WTC11 (cell line): ENCODE results near the gene ZDHHC11B. TPM values are rescaled to one million over a fixed set of nuclear protein-coding genes. Genes with fewer than 3 reads are reported as not detected.

Experiments
- ATAC-seq: fragments of 200-7000 bp; cut with Tn5 transposase; 2 replicates; pipeline ENCODE4 v1.10.0; 2021; ENCODE audit warnings: mild to moderate bottlenecking, moderate library complexity
- CTCF ChIA-PET: fragments of 300-600 bp; sonication (Branson Sonifier 250); formaldehyde crosslinking; loops from one replicate; lab custom pipeline; 2021; ENCODE audit warnings: antibody characterized with exemption; lab: Charles Lee
- POLR2A ChIA-PET: fragments of 350-600 bp; sonication (Branson Sonifier 250); formaldehyde crosslinking; loops from one replicate; lab custom pipeline; 2021; ENCODE audit warnings: antibody characterized with exemption; lab: Charles Lee
- DNase-seq: peaks from one replicate; pipeline ENCODE4 v3.0.0; 2021; ENCODE audit warnings: low spot score
- H3K27ac Mint-ChIP-seq: 2 replicates; pipeline ENCODE4 v1.8.0; 2021; ENCODE audit warnings: mixed read lengths
- H3K27me3 Mint-ChIP-seq: 2 replicates; pipeline ENCODE4 v1.8.0; 2021; ENCODE audit warnings: low read depth, mild to moderate bottlenecking, moderate library complexity, mixed read lengths
- H3K36me3 Mint-ChIP-seq: 2 replicates; pipeline ENCODE4 v1.8.0; 2021; ENCODE audit warnings: mixed read lengths
- H3K4me1 Mint-ChIP-seq: 2 replicates; pipeline ENCODE4 v1.8.0; 2022; ENCODE audit warnings: mixed read lengths
- H3K4me3 Mint-ChIP-seq: 2 replicates; pipeline ENCODE4 v1.8.0; 2021; ENCODE audit warnings: mild to moderate bottlenecking, moderate library complexity, mixed read lengths
- H3K9me3 Mint-ChIP-seq: 2 replicates; pipeline ENCODE4 v1.8.0; 2021; ENCODE audit warnings: mixed read lengths
- ATF1 ChIP-seq: sonication (generic); formaldehyde crosslinking; IDR thresholded peaks from 2 replicates; pipeline ENCODE4 v1.8.1; 2023; ENCODE audit warnings: mild to moderate bottlenecking, moderate library complexity, missing genetic modification reagents
- CREB1 ChIP-seq: sonication (generic); formaldehyde crosslinking; IDR thresholded peaks from 2 replicates; pipeline ENCODE4 v1.8.0; 2023; ENCODE audit warnings: mild to moderate bottlenecking, missing genetic modification reagents
- CREM ChIP-seq: sonication (generic); formaldehyde crosslinking; IDR thresholded peaks from 2 replicates; pipeline ENCODE4 v1.8.1; 2022; ENCODE audit warnings: mild to moderate bottlenecking, missing genetic modification reagents, moderate library complexity
- ELF4 ChIP-seq: sonication (generic); formaldehyde crosslinking; IDR thresholded peaks from 2 replicates; pipeline ENCODE4 v1.8.1; 2022; ENCODE audit warnings: low read depth, mild to moderate bottlenecking, moderate library complexity, missing genetic modification reagents
- FOXK1 ChIP-seq: sonication (generic); formaldehyde crosslinking; IDR thresholded peaks from 2 replicates; pipeline ENCODE4 v1.8.0; 2022; ENCODE audit warnings: mild to moderate bottlenecking, moderate library complexity, missing genetic modification reagents
- FOXP1 ChIP-seq: sonication (generic); formaldehyde crosslinking; IDR thresholded peaks from 2 replicates; pipeline ENCODE4 v1.8.0; 2022; ENCODE audit warnings: missing genetic modification reagents, mild to moderate bottlenecking, moderate library complexity, borderline replicate concordance
- GRHL2 ChIP-seq: fragments of 250-450 bp; sonication (Bioruptor Pico); IDR thresholded peaks from 2 replicates; pipeline ENCODE4 v1.8.0; 2022; ENCODE audit warnings: mild to moderate bottlenecking, moderate library complexity; ENCODE audit not compliant: insufficient replicate concordance, severe bottlenecking
- GTF2I ChIP-seq: fragments of 250-450 bp; sonication (Bioruptor Pico); conservative IDR thresholded peaks from 2 replicates; pipeline ENCODE4 v1.4.0; 2021; ENCODE audit warnings: mild to moderate bottlenecking
- NFYB ChIP-seq: sonication (generic); formaldehyde crosslinking; conservative IDR thresholded peaks from 2 replicates; pipeline ENCODE4 v1.8.0; 2022; ENCODE audit warnings: low read depth, missing genetic modification reagents
- NR1H2 ChIP-seq: sonication (generic); formaldehyde crosslinking; IDR thresholded peaks from 2 replicates; pipeline ENCODE4 v1.9.0; 2021; ENCODE audit warnings: mild to moderate bottlenecking, moderate library complexity, missing genetic modification reagents
- RORB ChIP-seq: fragments of 250-450 bp; sonication (Bioruptor Pico); IDR thresholded peaks from 2 replicates; pipeline ENCODE4 v1.9.0; 2021; ENCODE audit warnings: mild to moderate bottlenecking
- SMAD3 ChIP-seq: sonication (generic); formaldehyde crosslinking; IDR thresholded peaks from 2 replicates; pipeline ENCODE4 v1.8.0; 2022; ENCODE audit warnings: missing genetic modification reagents, mild to moderate bottlenecking, borderline replicate concordance
- ZNF121 ChIP-seq: sonication (generic); formaldehyde crosslinking; IDR thresholded peaks from 2 replicates; pipeline ENCODE4 v1.8.0; 2023; ENCODE audit warnings: missing genetic modification reagents
- ZNF317 ChIP-seq: sonication (generic); formaldehyde crosslinking; IDR thresholded peaks from 2 replicates; pipeline ENCODE4 v1.8.1; 2023; ENCODE audit warnings: low read depth, mild to moderate bottlenecking, moderate library complexity, missing genetic modification reagents, borderline replicate concordance
- ZNF396 ChIP-seq: fragments of 250-450 bp; sonication (Bioruptor Pico); IDR thresholded peaks from 2 replicates; pipeline ENCODE4 v1.8.0; 2021; ENCODE audit warnings: mild to moderate bottlenecking, moderate library complexity, borderline replicate concordance
- total RNA-seq: library from RNA; stranded (reverse); gene quantifications from 3 replicates; pipeline ENCODE4 v1.2.3, GENCODE V29; 2021
- TF ChIP-seq, protein P1 (sequence below): sonication (generic); formaldehyde crosslinking; IDR thresholded peaks from 2 replicates; pipeline ENCODE4 v1.8.1; 2022; ENCODE audit warnings: mild to moderate bottlenecking, moderate library complexity, missing genetic modification reagents
- TF ChIP-seq, protein P2 (sequence below): sonication (generic); formaldehyde crosslinking; IDR thresholded peaks from 2 replicates; pipeline ENCODE4 v1.8.0; 2022; ENCODE audit warnings: mild to moderate bottlenecking, missing genetic modification reagents
- TF ChIP-seq, protein P3 (sequence below): sonication (generic); formaldehyde crosslinking; conservative IDR thresholded peaks from 2 replicates; pipeline ENCODE4 v1.8.1; 2023; ENCODE audit warnings: mild to moderate bottlenecking, low read depth, missing genetic modification reagents, moderate library complexity
- TF ChIP-seq, protein P4 (sequence below): sonication (generic); formaldehyde crosslinking; IDR thresholded peaks from 2 replicates; pipeline ENCODE4 v1.8.1; 2022; ENCODE audit warnings: low read depth, mild to moderate bottlenecking, moderate library complexity, missing genetic modification reagents, borderline replicate concordance
- TF ChIP-seq, protein P5 (sequence below): sonication (generic); formaldehyde crosslinking; IDR thresholded peaks from 2 replicates; pipeline ENCODE4 v1.8.1; 2023; ENCODE audit warnings: mild to moderate bottlenecking, missing genetic modification reagents

ZDHHC11B gene
- total RNA-seq, 1 experiment from 2014 or later = 2.3 TPM

DNA sequence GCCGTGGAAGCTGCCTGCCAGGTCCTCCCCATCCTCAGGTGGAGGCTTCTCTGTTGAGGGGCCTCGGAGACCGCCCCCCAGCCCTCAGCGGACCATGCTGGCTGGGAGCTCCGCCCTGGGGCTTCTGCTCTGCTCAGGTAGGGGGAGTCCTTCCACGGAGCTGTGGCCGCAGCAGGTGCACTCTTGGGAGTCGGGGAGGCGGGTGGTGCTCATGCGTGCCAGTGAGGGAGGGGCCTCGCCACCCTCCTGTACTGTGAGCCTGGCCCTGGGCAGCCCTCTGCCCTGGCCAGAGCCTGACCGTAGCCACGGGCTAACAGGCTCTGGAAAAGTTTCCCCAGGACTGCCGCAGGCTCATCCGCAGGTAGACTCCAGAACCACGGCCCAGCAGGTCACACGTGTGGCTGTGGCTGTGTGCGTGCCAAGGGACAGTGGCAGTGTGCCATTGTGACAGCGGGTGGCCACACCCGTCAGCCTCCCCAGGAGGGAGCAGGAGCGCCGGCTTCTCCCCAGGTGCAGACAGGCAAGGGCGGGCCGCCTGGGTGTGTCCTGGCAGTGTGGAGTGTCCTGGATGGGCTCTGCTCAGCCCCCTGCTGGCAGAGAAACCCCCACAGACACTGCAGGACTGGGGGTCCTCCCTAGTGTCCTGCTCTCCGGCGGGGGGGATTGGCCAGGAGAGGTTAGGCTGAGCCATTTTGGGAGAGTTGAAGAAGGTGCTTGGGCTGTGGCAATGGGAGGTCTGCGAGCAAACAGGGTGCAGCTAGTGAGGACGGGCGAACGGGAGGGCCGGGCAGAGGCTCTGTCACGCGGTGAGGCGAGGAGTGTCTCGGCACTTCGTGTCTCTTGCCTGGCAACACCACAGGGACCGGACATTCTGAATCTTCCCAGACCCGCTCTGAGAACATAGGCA is 120.8 kb downstream of the ZDHHC11B start:
- CTCF ChIA-PET = interaction anchor here (1.0 kb wide), 1 partner anchor 240 kb away, joined by 3 read pairs; no protein-coding TSS in a partner anchor
- Mint-ChIP-seq H3K4me3 (no peak overlapping the region), H3K9me3 (0 out of 2 replicates have a peak, but pooled peaks cover 3% of the 10 kb centered on the region), H3K27ac (no peak overlapping the region), H3K36me3 (peaks cover 32% of the 10 kb centered on the region), H3K4me1 (no peaks in the 10 kb centered on the region), H3K27me3 (no peaks in the 10 kb centered on the region)
- no peak for ATAC-seq
- POLR2A ChIA-PET = no interaction called here
- TF ChIP-seq CREM (CRISPR knock-in tag) (no peak), FOXK1 (CRISPR knock-in tag) (no peak), ZNF396 (CRISPR knock-in tag) (no peak), NFYB (CRISPR knock-in tag) (no peak), CREB1 (CRISPR knock-in tag) (no peak), NR1H2 (CRISPR knock-in tag) (no peak), GTF2I (CRISPR knock-in tag) (no peak), GRHL2 (no peak), FOXP1 (CRISPR knock-in tag) (no peak), ATF1 (CRISPR knock-in tag) (no peak), SMAD3 (CRISPR knock-in tag) (no peak), ZNF121 (CRISPR knock-in tag) (no peak), ZNF317 (no peak), RORB (CRISPR knock-in tag) (no peak), ELF4 (CRISPR knock-in tag) (no peak)
- TF ChIP-seq, protein P1, sequence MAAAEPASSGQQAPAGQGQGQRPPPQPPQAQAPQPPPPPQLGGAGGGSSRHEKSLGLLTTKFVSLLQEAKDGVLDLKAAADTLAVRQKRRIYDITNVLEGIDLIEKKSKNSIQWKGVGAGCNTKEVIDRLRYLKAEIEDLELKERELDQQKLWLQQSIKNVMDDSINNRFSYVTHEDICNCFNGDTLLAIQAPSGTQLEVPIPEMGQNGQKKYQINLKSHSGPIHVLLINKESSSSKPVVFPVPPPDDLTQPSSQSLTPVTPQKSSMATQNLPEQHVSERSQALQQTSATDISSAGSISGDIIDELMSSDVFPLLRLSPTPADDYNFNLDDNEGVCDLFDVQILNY = no peak
- TF ChIP-seq, protein P2, sequence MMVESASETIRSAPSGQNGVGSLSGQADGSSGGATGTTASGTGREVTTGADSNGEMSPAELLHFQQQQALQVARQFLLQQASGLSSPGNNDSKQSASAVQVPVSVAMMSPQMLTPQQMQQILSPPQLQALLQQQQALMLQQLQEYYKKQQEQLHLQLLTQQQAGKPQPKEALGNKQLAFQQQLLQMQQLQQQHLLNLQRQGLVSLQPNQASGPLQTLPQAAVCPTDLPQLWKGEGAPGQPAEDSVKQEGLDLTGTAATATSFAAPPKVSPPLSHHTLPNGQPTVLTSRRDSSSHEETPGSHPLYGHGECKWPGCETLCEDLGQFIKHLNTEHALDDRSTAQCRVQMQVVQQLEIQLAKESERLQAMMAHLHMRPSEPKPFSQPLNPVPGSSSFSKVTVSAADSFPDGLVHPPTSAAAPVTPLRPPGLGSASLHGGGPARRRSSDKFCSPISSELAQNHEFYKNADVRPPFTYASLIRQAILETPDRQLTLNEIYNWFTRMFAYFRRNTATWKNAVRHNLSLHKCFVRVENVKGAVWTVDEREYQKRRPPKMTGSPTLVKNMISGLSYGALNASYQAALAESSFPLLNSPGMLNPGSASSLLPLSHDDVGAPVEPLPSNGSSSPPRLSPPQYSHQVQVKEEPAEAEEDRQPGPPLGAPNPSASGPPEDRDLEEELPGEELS (CRISPR knock-in tag) = no peak
- TF ChIP-seq, protein P3, sequence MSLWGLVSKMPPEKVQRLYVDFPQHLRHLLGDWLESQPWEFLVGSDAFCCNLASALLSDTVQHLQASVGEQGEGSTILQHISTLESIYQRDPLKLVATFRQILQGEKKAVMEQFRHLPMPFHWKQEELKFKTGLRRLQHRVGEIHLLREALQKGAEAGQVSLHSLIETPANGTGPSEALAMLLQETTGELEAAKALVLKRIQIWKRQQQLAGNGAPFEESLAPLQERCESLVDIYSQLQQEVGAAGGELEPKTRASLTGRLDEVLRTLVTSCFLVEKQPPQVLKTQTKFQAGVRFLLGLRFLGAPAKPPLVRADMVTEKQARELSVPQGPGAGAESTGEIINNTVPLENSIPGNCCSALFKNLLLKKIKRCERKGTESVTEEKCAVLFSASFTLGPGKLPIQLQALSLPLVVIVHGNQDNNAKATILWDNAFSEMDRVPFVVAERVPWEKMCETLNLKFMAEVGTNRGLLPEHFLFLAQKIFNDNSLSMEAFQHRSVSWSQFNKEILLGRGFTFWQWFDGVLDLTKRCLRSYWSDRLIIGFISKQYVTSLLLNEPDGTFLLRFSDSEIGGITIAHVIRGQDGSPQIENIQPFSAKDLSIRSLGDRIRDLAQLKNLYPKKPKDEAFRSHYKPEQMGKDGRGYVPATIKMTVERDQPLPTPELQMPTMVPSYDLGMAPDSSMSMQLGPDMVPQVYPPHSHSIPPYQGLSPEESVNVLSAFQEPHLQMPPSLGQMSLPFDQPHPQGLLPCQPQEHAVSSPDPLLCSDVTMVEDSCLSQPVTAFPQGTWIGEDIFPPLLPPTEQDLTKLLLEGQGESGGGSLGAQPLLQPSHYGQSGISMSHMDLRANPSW (CRISPR knock-in tag) = no peak
- TF ChIP-seq, protein P4, sequence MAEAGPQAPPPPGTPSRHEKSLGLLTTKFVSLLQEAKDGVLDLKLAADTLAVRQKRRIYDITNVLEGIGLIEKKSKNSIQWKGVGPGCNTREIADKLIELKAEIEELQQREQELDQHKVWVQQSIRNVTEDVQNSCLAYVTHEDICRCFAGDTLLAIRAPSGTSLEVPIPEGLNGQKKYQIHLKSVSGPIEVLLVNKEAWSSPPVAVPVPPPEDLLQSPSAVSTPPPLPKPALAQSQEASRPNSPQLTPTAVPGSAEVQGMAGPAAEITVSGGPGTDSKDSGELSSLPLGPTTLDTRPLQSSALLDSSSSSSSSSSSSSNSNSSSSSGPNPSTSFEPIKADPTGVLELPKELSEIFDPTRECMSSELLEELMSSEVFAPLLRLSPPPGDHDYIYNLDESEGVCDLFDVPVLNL = no peak
- TF ChIP-seq, protein P5, sequence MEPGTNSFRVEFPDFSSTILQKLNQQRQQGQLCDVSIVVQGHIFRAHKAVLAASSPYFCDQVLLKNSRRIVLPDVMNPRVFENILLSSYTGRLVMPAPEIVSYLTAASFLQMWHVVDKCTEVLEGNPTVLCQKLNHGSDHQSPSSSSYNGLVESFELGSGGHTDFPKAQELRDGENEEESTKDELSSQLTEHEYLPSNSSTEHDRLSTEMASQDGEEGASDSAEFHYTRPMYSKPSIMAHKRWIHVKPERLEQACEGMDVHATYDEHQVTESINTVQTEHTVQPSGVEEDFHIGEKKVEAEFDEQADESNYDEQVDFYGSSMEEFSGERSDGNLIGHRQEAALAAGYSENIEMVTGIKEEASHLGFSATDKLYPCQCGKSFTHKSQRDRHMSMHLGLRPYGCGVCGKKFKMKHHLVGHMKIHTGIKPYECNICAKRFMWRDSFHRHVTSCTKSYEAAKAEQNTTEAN (CRISPR knock-in tag) = no peak
- no peak for DNase-seq
